Measurements from ENCODE around the gene MUC5B.

The MUC5B gene

GRCh38 chr11:1297011-1297575 is 74.2 kb downstream of the MUC5B start:
- H3K9me3 ChIP-seq (ENCODE audit: control insufficient read depth, low read length), result no peaks in the 10 kb centered on the region
- H3K9ac ChIP-seq (ENCODE audit: low read length), result no peak overlapping the region
- H3K4me1 ChIP-seq (ENCODE audit: control insufficient read depth, insufficient read depth, low read length), result peaks cover 35% of the 10 kb centered on the region
- no peaks in the 10 kb centered on the region for H3K36me3 ChIP-seq (ENCODE audit: control insufficient read depth, insufficient read depth, low read length)
- no peaks in the 10 kb centered on the region for H3K27me3 ChIP-seq (ENCODE audit: control insufficient read depth, insufficient read depth, low read length)
- H3K4me3 ChIP-seq (ENCODE audit: low read length), result no peak overlapping the region

DNA sequence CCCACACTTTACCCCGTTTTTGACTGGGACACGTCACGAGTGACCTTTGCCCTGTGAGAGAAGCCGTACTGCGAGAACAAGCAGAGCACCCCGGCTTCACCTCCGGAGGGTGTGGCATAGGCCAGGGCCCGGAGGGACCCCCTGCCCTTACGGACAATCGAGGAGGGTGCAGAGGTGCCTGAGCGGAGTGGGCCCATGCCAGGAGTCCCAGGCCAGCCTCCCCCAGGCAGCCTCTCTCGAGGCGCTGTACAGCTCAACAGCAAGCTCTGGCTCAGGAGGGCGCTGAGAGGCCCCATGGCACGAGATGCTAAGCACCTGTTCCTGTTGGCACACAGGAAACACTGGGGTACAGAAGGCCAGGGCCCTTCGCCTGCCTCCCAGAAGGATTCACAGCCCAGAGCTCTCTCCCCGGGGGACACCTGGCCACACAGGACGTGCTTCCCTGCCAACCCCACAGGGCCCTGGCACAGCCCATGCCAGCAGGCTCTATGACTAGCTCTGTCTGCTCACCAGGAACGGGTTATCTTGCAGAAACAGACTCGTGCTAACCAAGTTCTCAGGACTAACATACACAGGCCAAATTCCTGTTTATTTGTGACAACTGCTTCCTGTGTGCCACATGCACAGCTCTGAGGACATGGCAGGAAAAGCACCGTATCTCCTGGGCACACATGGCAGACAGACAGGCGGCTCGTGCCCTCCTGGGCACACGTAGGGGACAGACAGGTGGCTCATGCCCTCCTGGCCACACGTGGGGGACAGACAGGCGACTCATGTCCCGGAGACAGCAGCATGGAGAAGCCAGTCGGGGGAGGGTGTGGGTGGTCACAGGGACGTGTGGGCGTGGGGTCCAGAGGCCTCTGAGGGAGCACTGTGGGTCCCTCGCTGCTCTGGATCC is 75.0 kb downstream of the MUC5B start:
- H3K27me3 ChIP-seq (ENCODE audit: control insufficient read depth, insufficient read depth, low read length), result no peaks in the 10 kb centered on the region
- no peaks in the 10 kb centered on the region for H3K36me3 ChIP-seq (ENCODE audit: control insufficient read depth, insufficient read depth, low read length)
- no peak overlapping the region for H3K9ac ChIP-seq (ENCODE audit: low read length)
- H3K4me3 ChIP-seq (ENCODE audit: low read length), result no peak overlapping the region
- H3K4me1 ChIP-seq (ENCODE audit: control insufficient read depth, insufficient read depth, low read length), result peaks cover 42% of the 10 kb centered on the region
- no peaks in the 10 kb centered on the region for H3K9me3 ChIP-seq (ENCODE audit: control insufficient read depth, low read length)

GRCh38 chr11:1298695-1299492 is 76.0 kb downstream of the MUC5B start:
- H3K9me3 ChIP-seq (ENCODE audit: control insufficient read depth, low read length), result no peaks in the 10 kb centered on the region
- H3K36me3 ChIP-seq (ENCODE audit: control insufficient read depth, insufficient read depth, low read length), result no peaks in the 10 kb centered on the region
- no peak overlapping the region for H3K4me3 ChIP-seq (ENCODE audit: low read length)
- no peaks in the 10 kb centered on the region for H3K27me3 ChIP-seq (ENCODE audit: control insufficient read depth, insufficient read depth, low read length)
- H3K4me1 ChIP-seq (ENCODE audit: control insufficient read depth, insufficient read depth, low read length), result peaks cover 53% of the 10 kb centered on the region
- H3K9ac ChIP-seq (ENCODE audit: low read length), result no peak overlapping the region

DNA sequence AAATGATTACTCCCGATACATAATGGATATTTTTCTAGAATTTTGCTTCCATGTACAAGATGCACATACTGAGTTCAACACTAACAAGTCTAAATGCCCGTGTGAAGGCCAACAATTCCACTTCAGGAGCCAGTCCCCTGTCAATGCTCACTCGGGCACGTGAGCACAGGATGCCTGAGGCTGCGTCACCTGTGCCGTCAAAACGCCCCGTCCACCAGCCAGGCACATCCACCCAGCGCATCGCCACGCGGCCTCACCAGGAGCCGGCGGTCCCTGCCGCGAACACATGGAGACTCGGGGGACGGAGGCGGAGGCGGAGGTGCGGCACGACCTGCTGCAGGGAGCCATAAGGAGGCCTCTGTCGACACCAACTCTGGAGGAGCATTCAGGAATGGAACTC is 76.8 kb downstream of the MUC5B start:
- H3K4me1 ChIP-seq (ENCODE audit: control insufficient read depth, insufficient read depth, low read length), result peaks cover 59% of the 10 kb centered on the region

GRCh38 chr11:1300121-1300520 is 77.3 kb downstream of the MUC5B start:
- no peak overlapping the region for H3K9ac ChIP-seq (ENCODE audit: low read length)
- H3K27me3 ChIP-seq (ENCODE audit: control insufficient read depth, insufficient read depth, low read length), result no peaks in the 10 kb centered on the region
- H3K36me3 ChIP-seq (ENCODE audit: control insufficient read depth, insufficient read depth, low read length), result no peaks in the 10 kb centered on the region
- peaks cover 64% of the 10 kb centered on the region for H3K4me1 ChIP-seq (ENCODE audit: control insufficient read depth, insufficient read depth, low read length)
- no peaks in the 10 kb centered on the region for H3K9me3 ChIP-seq (ENCODE audit: control insufficient read depth, low read length)
- H3K4me3 ChIP-seq (ENCODE audit: low read length), result no peak overlapping the region

More for the DNA sequence above, 76.8 kb downstream of the MUC5B start:
- no peak overlapping the region for H3K9ac ChIP-seq (ENCODE audit: low read length)
- H3K27me3 ChIP-seq (ENCODE audit: control insufficient read depth, insufficient read depth, low read length), result no peaks in the 10 kb centered on the region
- H3K9me3 ChIP-seq (ENCODE audit: control insufficient read depth, low read length), result no peaks in the 10 kb centered on the region
- no peaks in the 10 kb centered on the region for H3K36me3 ChIP-seq (ENCODE audit: control insufficient read depth, insufficient read depth, low read length)
- H3K4me3 ChIP-seq (ENCODE audit: low read length), result no peak overlapping the region

- H3K4me3 ChIP-seq (ENCODE audit: low read length), result no peak overlapping the region
- peaks cover 69% of the 10 kb centered on the region for H3K4me1 ChIP-seq (ENCODE audit: control insufficient read depth, insufficient read depth, low read length)
- no peaks in the 10 kb centered on the region for H3K27me3 ChIP-seq (ENCODE audit: control insufficient read depth, insufficient read depth, low read length)
- no peak overlapping the region for H3K9ac ChIP-seq (ENCODE audit: low read length)
- H3K9me3 ChIP-seq (ENCODE audit: control insufficient read depth, low read length), result no peaks in the 10 kb centered on the region
- no peaks in the 10 kb centered on the region for H3K36me3 ChIP-seq (ENCODE audit: control insufficient read depth, insufficient read depth, low read length)
Measured at GRCh38 chr11:1300569-1301187, 77.8 kb downstream of the MUC5B start.

- Histone ChIP-seq H3K36me3 (ENCODE audit: control insufficient read depth, insufficient read depth, low read length) (no peaks in the 10 kb centered on the region), H3K4me3 (ENCODE audit: low read length) (no peak overlapping the region), H3K4me1 (ENCODE audit: control insufficient read depth, insufficient read depth, low read length) (peaks cover 76% of the 10 kb centered on the region), H3K27me3 (ENCODE audit: control insufficient read depth, insufficient read depth, low read length) (no peaks in the 10 kb centered on the region), H3K9ac (ENCODE audit: low read length) (no peak overlapping the region), H3K9me3 (ENCODE audit: control insufficient read depth, low read length) (no peaks in the 10 kb centered on the region)
Measured at GRCh38 chr11:1301220-1302000, 78.5 kb downstream of the MUC5B start.

DNA sequence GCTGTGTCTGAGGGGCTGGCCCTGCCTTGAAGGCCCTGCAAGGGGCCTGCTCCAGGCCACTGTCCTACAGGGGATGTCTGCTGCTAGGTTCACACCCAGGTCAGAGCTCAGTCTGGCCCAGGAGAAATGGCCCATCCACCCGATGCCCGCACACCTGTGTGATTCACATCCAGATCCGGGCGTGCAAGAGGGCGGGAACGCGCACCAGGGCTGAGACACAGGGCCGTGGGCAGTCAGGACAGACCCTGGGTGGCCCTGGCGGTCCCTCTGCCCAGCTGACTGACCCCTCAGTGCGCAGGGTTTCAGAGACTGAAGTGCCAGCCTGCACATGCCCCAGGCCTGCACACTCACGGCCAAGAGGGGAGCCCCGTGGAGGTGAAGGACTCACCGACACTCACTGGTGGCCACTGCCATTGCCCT is 79.2 kb downstream of the MUC5B start:
- no peak overlapping the region for H3K9ac ChIP-seq (ENCODE audit: low read length)
- no peaks in the 10 kb centered on the region for H3K36me3 ChIP-seq (ENCODE audit: control insufficient read depth, insufficient read depth, low read length)
- peaks cover 73% of the 10 kb centered on the region for H3K4me1 ChIP-seq (ENCODE audit: control insufficient read depth, insufficient read depth, low read length)
- no peak overlapping the region for H3K4me3 ChIP-seq (ENCODE audit: low read length)
- H3K9me3 ChIP-seq (ENCODE audit: control insufficient read depth, low read length), result no peaks in the 10 kb centered on the region
- no peaks in the 10 kb centered on the region for H3K27me3 ChIP-seq (ENCODE audit: control insufficient read depth, insufficient read depth, low read length)

DNA sequence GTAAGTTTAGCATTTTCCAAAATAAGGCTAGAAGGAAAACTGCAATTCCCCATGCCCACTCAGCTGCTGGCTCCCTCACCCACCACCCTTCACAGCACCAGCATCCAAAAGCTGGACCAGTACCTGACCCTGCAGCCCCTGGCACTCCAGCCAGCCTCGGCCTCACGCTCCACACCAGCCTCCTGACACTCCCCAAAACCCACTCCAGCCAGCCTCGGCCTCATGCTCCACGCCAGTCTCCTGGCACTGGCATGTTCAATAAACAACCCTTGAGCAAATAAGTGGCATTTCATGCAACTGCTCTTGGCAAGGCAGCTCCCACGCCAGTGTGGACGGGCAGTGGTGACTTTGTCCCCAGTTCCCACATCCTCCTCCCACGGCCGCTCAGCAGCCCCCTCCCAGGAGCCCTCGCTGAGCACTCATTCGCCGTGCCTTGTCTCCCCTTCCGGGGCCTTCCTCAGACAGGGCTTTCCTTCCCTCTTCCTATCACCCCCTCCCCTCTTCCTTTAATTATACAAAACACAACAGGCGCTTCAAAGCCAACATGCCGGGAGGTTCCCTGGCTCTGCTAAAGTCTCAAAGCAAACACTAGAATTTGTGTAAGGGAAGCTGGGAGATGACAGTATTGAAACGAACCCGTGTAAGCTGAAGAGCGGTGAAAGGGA is 79.7 kb downstream of the MUC5B start:
- no peaks in the 10 kb centered on the region for H3K9me3 ChIP-seq (ENCODE audit: control insufficient read depth, low read length)
- no peaks in the 10 kb centered on the region for H3K36me3 ChIP-seq (ENCODE audit: control insufficient read depth, insufficient read depth, low read length)
- H3K4me1 ChIP-seq (ENCODE audit: control insufficient read depth, insufficient read depth, low read length), result peaks cover 71% of the 10 kb centered on the region
- no peak overlapping the region for H3K9ac ChIP-seq (ENCODE audit: low read length)
- no peak overlapping the region for H3K4me3 ChIP-seq (ENCODE audit: low read length)
- H3K27me3 ChIP-seq (ENCODE audit: control insufficient read depth, insufficient read depth, low read length), result no peaks in the 10 kb centered on the region

- Histone ChIP-seq H3K36me3 (ENCODE audit: control insufficient read depth, insufficient read depth, low read length) (no peaks in the 10 kb centered on the region), H3K9me3 (ENCODE audit: control insufficient read depth, low read length) (no peaks in the 10 kb centered on the region), H3K27me3 (ENCODE audit: control insufficient read depth, insufficient read depth, low read length) (no peaks in the 10 kb centered on the region), H3K4me1 (ENCODE audit: control insufficient read depth, insufficient read depth, low read length) (peaks cover 71% of the 10 kb centered on the region), H3K9ac (ENCODE audit: low read length) (no peak overlapping the region), H3K4me3 (ENCODE audit: low read length) (no peak overlapping the region)
Measured at GRCh38 chr11:1303126-1303821, 80.4 kb downstream of the MUC5B start.
